ENCODE results near the gene EPHA4.

The EPHA4 gene

GRCh38 chr2:221477714-221478484 is 94.2 kb downstream of the EPHA4 start:
- H2BK120ac ChIP-seq (ENCODE audit: low read depth, low read length), result peak overlapping the region; percentile 88
- no CpG with 5 or more reads among the region's 8 CpGs for WGBS (ENCODE audit: extremely low coverage, insufficient coverage, low lambda C conversion rate)
- peak overlapping the region; percentile 55 for H3K4ac ChIP-seq (ENCODE audit: low read depth, low read length)
- H3K27me3 ChIP-seq (ENCODE audit: insufficient read depth, low read length, poor library complexity), result no peaks in the 10 kb centered on the region
- H3K56ac ChIP-seq (ENCODE audit: low read length), result peak overlapping the region; percentile 82
- peaks cover 19% of the 10 kb centered on the region for H3K4me1 ChIP-seq (ENCODE audit: control insufficient read depth, low read depth, low read length)
- H3K18ac ChIP-seq (ENCODE audit: low read length), result peak overlapping the region; percentile 98
- H2AK5ac ChIP-seq (ENCODE audit: low read length), result no peak overlapping the region
- H4K5ac ChIP-seq (ENCODE audit: low read length), result peak overlapping the region; percentile 78
- H2BK5ac ChIP-seq (ENCODE audit: low read length), result peak overlapping the region; percentile 80
- H3K79me1 ChIP-seq (ENCODE audit: low read length), result peaks cover 2% of the 10 kb centered on the region
- no peak overlapping the region for H3K4me3 ChIP-seq (ENCODE audit: low read length)
- H2BK15ac ChIP-seq (replicated peaks; ENCODE audit: low read depth), result peak overlapping the region; percentile 98
- no peaks in the 10 kb centered on the region for H3K36me3 ChIP-seq (ENCODE audit: control insufficient read depth, insufficient read depth, low read length)
- peak overlapping the region; percentile 96 for H4K8ac ChIP-seq (ENCODE audit: low read depth, low read length)
- no peak overlapping the region for H3K4me2 ChIP-seq (ENCODE audit: low read length)
- peak overlapping the region; percentile 81 for H3K27ac ChIP-seq (ENCODE audit: low read depth, low read length)
- DNase-seq, result peak; percentile 35
- peaks cover 3% of the 10 kb centered on the region for H3K79me2 ChIP-seq (ENCODE audit: control insufficient read depth, insufficient read depth, low read length)
- H3K9ac ChIP-seq (ENCODE audit: low read length), result peak overlapping the region; percentile 39
- no peak overlapping the region for H3K23ac ChIP-seq (ENCODE audit: low read length)

DNA sequence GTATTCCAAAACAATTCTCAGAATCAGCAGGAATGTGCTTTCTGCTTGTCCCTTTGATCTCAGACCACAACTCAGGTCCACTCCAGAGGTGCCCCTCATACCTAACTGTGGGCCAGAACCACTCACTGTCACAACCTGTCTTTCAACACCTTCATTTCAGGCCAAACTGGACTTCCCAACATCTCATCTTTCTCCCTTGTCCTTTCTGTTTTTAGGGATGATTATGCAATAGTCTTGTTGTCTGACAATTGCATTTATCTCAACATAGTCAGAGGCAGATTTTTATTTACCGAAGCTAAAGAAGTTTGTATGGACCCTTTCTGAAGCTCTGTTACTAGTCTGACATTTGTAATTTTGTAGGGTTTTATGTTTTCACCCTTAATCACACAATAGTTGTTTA is 95.9 kb downstream of the EPHA4 start:
- Histone ChIP-seq H3K4me2 (ENCODE audit: low read length) (no peak overlapping the region), H2BK15ac (replicated peaks; ENCODE audit: low read depth) (no peak overlapping the region), H4K8ac (ENCODE audit: low read depth, low read length) (no peak overlapping the region), H3K36me3 (ENCODE audit: control insufficient read depth, insufficient read depth, low read length) (no peaks in the 10 kb centered on the region), H2BK5ac (ENCODE audit: low read length) (peak overlapping the region; percentile 1), H3K79me2 (ENCODE audit: control insufficient read depth, insufficient read depth, low read length) (peaks cover 3% of the 10 kb centered on the region), H3K56ac (ENCODE audit: low read length) (no peak overlapping the region), H3K27me3 (ENCODE audit: insufficient read depth, low read length, poor library complexity) (no peaks in the 10 kb centered on the region), H3K23ac (ENCODE audit: low read length) (no peak overlapping the region), H2AK5ac (ENCODE audit: low read length) (no peak overlapping the region), H3K4me1 (ENCODE audit: control insufficient read depth, low read depth, low read length) (peaks cover 21% of the 10 kb centered on the region), H3K79me1 (ENCODE audit: low read length) (peaks cover 2% of the 10 kb centered on the region), H3K18ac (ENCODE audit: low read length) (no peak overlapping the region), H4K5ac (ENCODE audit: low read length) (no peak overlapping the region), H3K4ac (ENCODE audit: low read depth, low read length) (no peak overlapping the region), H3K4me3 (ENCODE audit: low read length) (no peak overlapping the region), H2BK120ac (ENCODE audit: low read depth, low read length) (no peak overlapping the region), H3K27ac (ENCODE audit: low read depth, low read length) (no peak overlapping the region), H3K9ac (ENCODE audit: low read length) (no peak overlapping the region)
- no peak for DNase-seq
- WGBS (ENCODE audit: extremely low coverage, insufficient coverage, low lambda C conversion rate), result no CpG with 5 or more reads among the region's 1 CpG

DNA sequence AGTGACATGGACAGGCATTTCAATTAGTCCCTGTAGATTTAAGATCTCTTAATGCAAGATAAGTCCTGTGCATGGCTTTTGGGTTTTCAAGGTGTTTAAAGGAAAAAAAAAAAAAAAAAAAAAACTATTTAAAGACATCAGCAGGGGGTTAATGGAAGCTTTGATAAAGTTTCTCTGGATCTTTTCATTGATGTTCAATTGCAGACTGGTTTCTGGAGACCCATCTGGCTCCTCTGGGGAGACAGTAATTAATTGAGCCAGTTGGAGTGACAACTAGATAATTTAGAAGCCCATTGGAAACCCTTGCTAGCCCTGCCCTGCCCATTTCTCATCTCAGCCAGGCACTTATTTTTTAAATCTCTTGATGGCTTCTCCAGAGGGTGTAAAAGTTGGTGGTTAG is 98.7 kb downstream of the EPHA4 start:
- Histone ChIP-seq H4K8ac (ENCODE audit: low read depth, low read length) (no peak overlapping the region), H3K4me1 (ENCODE audit: control insufficient read depth, low read depth, low read length) (peaks cover 17% of the 10 kb centered on the region), H2AK5ac (ENCODE audit: low read length) (no peak overlapping the region), H3K4ac (ENCODE audit: low read depth, low read length) (no peak overlapping the region), H3K4me3 (ENCODE audit: low read length) (no peak overlapping the region), H3K9ac (ENCODE audit: low read length) (no peak overlapping the region), H3K56ac (ENCODE audit: low read length) (no peak overlapping the region), H3K27me3 (ENCODE audit: insufficient read depth, low read length, poor library complexity) (no peaks in the 10 kb centered on the region), H3K23ac (ENCODE audit: low read length) (no peak overlapping the region), H3K79me2 (ENCODE audit: control insufficient read depth, insufficient read depth, low read length) (peaks cover 3% of the 10 kb centered on the region), H3K79me1 (ENCODE audit: low read length) (peaks cover 2% of the 10 kb centered on the region), H3K36me3 (ENCODE audit: control insufficient read depth, insufficient read depth, low read length) (no peaks in the 10 kb centered on the region), H3K27ac (ENCODE audit: low read depth, low read length) (no peak overlapping the region), H3K4me2 (ENCODE audit: low read length) (no peak overlapping the region), H4K5ac (ENCODE audit: low read length) (no peak overlapping the region), H2BK5ac (ENCODE audit: low read length) (no peak overlapping the region), H2BK15ac (replicated peaks; ENCODE audit: low read depth) (no peak overlapping the region), H3K18ac (ENCODE audit: low read length) (no peak overlapping the region), H2BK120ac (ENCODE audit: low read depth, low read length) (no peak overlapping the region)
- DNase-seq, result peak; percentile 74

DNA sequence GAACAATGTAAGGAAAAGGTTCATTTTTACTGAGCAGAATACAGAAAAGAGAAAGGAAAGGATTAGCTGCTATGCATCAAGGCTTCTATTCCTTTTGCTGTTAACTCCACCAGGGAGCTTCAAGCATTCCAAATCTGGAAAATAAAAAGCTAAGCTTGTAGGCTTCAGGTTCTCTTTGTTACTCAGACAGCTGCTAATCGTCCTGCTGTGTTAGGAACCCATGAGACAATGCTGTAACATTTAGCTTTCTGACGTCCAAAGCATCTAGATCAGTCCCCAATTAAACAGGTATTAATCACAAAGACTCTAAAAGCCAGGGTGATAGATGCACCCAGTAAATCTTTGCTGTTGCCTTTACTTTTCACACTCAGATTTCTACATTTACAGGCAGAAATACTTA is 103.8 kb downstream of the EPHA4 start:
- Histone ChIP-seq H2BK15ac (replicated peaks; ENCODE audit: low read depth) (no peak overlapping the region), H3K23ac (ENCODE audit: low read length) (no peak overlapping the region), H2AK5ac (ENCODE audit: low read length) (no peak overlapping the region), H3K79me1 (ENCODE audit: low read length) (no peaks in the 10 kb centered on the region), H3K4me3 (ENCODE audit: low read length) (no peak overlapping the region), H2BK5ac (ENCODE audit: low read length) (no peak overlapping the region), H3K18ac (ENCODE audit: low read length) (no peak overlapping the region), H3K9ac (ENCODE audit: low read length) (no peak overlapping the region), H4K5ac (ENCODE audit: low read length) (no peak overlapping the region), H3K27ac (ENCODE audit: low read depth, low read length) (no peak overlapping the region), H2BK120ac (ENCODE audit: low read depth, low read length) (no peak overlapping the region), H3K4me1 (ENCODE audit: control insufficient read depth, low read depth, low read length) (peaks cover 8% of the 10 kb centered on the region), H3K27me3 (ENCODE audit: insufficient read depth, low read length, poor library complexity) (no peaks in the 10 kb centered on the region), H3K4ac (ENCODE audit: low read depth, low read length) (no peak overlapping the region), H3K36me3 (ENCODE audit: control insufficient read depth, insufficient read depth, low read length) (no peaks in the 10 kb centered on the region), H3K56ac (ENCODE audit: low read length) (no peak overlapping the region), H3K4me2 (ENCODE audit: low read length) (no peak overlapping the region), H3K79me2 (ENCODE audit: control insufficient read depth, insufficient read depth, low read length) (no peaks in the 10 kb centered on the region), H4K8ac (ENCODE audit: low read depth, low read length) (no peak overlapping the region)
- WGBS (ENCODE audit: extremely low coverage, insufficient coverage, low lambda C conversion rate), result no CpG with 5 or more reads among the region's 2 CpGs
- peak; percentile 59 for DNase-seq

DNA sequence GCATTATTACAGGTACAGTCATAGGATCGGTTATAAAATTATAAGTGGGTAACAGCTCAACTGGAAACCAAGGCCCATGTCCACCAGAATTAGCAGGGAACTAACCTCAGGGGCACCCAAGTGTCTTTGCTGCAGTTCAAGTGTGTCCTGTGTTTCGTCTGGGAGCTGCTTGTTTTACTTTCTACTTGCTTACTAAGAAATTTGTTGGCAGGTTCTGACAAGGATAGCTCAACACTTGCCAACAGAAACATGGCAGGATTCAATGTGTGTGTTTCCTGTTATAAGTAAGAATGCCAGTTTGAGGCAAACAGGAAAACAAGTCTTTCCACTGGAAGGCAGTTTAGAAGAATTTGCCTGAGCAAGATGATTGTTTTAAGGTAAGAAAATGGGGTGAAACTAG is 104.5 kb downstream of the EPHA4 start:
- Histone ChIP-seq H2BK120ac (ENCODE audit: low read depth, low read length) (no peak overlapping the region), H3K27ac (ENCODE audit: low read depth, low read length) (no peak overlapping the region), H3K9ac (ENCODE audit: low read length) (no peak overlapping the region), H3K79me2 (ENCODE audit: control insufficient read depth, insufficient read depth, low read length) (no peaks in the 10 kb centered on the region), H4K8ac (ENCODE audit: low read depth, low read length) (no peak overlapping the region), H3K4me3 (ENCODE audit: low read length) (no peak overlapping the region), H3K23ac (ENCODE audit: low read length) (no peak overlapping the region), H3K4me1 (ENCODE audit: control insufficient read depth, low read depth, low read length) (peaks cover 5% of the 10 kb centered on the region), H3K18ac (ENCODE audit: low read length) (no peak overlapping the region), H3K56ac (ENCODE audit: low read length) (no peak overlapping the region), H4K5ac (ENCODE audit: low read length) (no peak overlapping the region), H2AK5ac (ENCODE audit: low read length) (no peak overlapping the region), H3K36me3 (ENCODE audit: control insufficient read depth, insufficient read depth, low read length) (no peaks in the 10 kb centered on the region), H3K4ac (ENCODE audit: low read depth, low read length) (no peak overlapping the region), H2BK15ac (replicated peaks; ENCODE audit: low read depth) (no peak overlapping the region), H3K4me2 (ENCODE audit: low read length) (no peak overlapping the region), H3K27me3 (ENCODE audit: insufficient read depth, low read length, poor library complexity) (no peaks in the 10 kb centered on the region), H3K79me1 (ENCODE audit: low read length) (no peaks in the 10 kb centered on the region), H2BK5ac (ENCODE audit: low read length) (no peak overlapping the region)
- DNase-seq, result no peak
- no CpG with 5 or more reads among the region's 2 CpGs for WGBS (ENCODE audit: extremely low coverage, insufficient coverage, low lambda C conversion rate)

GRCh38 chr2:221466744-221467143 is 105.4 kb downstream of the EPHA4 start:
- Histone ChIP-seq H4K8ac (ENCODE audit: low read depth, low read length) (no peak overlapping the region), H3K4me1 (ENCODE audit: control insufficient read depth, low read depth, low read length) (peaks cover 5% of the 10 kb centered on the region), H3K23ac (ENCODE audit: low read length) (no peak overlapping the region), H3K79me1 (ENCODE audit: low read length) (no peaks in the 10 kb centered on the region), H2BK15ac (replicated peaks; ENCODE audit: low read depth) (no peak overlapping the region), H3K27me3 (ENCODE audit: insufficient read depth, low read length, poor library complexity) (no peaks in the 10 kb centered on the region), H3K36me3 (ENCODE audit: control insufficient read depth, insufficient read depth, low read length) (no peaks in the 10 kb centered on the region), H4K5ac (ENCODE audit: low read length) (no peak overlapping the region), H3K56ac (ENCODE audit: low read length) (no peak overlapping the region), H2BK5ac (ENCODE audit: low read length) (no peak overlapping the region), H3K4ac (ENCODE audit: low read depth, low read length) (no peak overlapping the region), H2BK120ac (ENCODE audit: low read depth, low read length) (no peak overlapping the region), H3K9ac (ENCODE audit: low read length) (no peak overlapping the region), H3K79me2 (ENCODE audit: control insufficient read depth, insufficient read depth, low read length) (no peaks in the 10 kb centered on the region), H3K4me3 (ENCODE audit: low read length) (no peak overlapping the region), H3K18ac (ENCODE audit: low read length) (no peak overlapping the region), H2AK5ac (ENCODE audit: low read length) (no peak overlapping the region), H3K4me2 (ENCODE audit: low read length) (no peak overlapping the region), H3K27ac (ENCODE audit: low read depth, low read length) (no peak overlapping the region)
- no CpG with 5 or more reads among the region's 5 CpGs for WGBS (ENCODE audit: extremely low coverage, insufficient coverage, low lambda C conversion rate)
- DNase-seq, result no peak
